Loucy (cell line): ENCODE measurements around the gene RPLP2.

Source experiments
- H2AFZ ChIP-seq: fragments of 200-600 bp; sonication (generic); 2 replicates; pipeline ENCODE4 v1.6.0; 2016; ENCODE audit warnings: antibody characterized with exemption, mild to moderate bottlenecking, low read length, moderate library complexity
- H3F3A ChIP-seq: fragments of 200-600 bp; 2 replicates; pipeline ENCODE4 v1.6.0; 2016; ENCODE audit warnings: antibody characterized with exemption, low read depth, mild to moderate bottlenecking
- H3K27me3 ChIP-seq: fragments of 200-600 bp; sonication (generic); 2 replicates; pipeline ENCODE4 v1.6.1; 2014; ENCODE audit warnings: low read length, mild to moderate bottlenecking; ENCODE audit not compliant: insufficient read depth, poor library complexity, severe bottlenecking
- H3K36me3 ChIP-seq: fragments of 200-600 bp; sonication (generic); 2 replicates; pipeline ENCODE4 v1.6.1; 2016; ENCODE audit warnings: low read length; ENCODE audit not compliant: insufficient read depth
- H3K4me1 ChIP-seq: fragments of 200-600 bp; sonication (generic); 2 replicates; pipeline ENCODE4 v1.5.1; 2014; ENCODE audit warnings: low read length, mild to moderate bottlenecking; ENCODE audit not compliant: insufficient read depth, poor library complexity, severe bottlenecking
- H3K4me2 ChIP-seq: fragments of 200-600 bp; sonication (generic); 2 replicates; pipeline ENCODE4 v1.6.0; 2014; ENCODE audit warnings: antibody characterized with exemption, low read length, low read depth, mild to moderate bottlenecking; ENCODE audit not compliant: poor library complexity, severe bottlenecking
- H3K4me3 ChIP-seq: fragments of 200-600 bp; sonication (generic); 2 replicates; pipeline ENCODE4 v1.5.1; 2014; ENCODE audit warnings: low read length, mild to moderate bottlenecking, mixed read lengths; ENCODE audit not compliant: poor library complexity, severe bottlenecking
- H3K79me2 ChIP-seq: fragments of 200-600 bp; sonication (generic); 2 replicates; pipeline ENCODE4 v1.6.1; 2014; ENCODE audit warnings: low read length; ENCODE audit not compliant: insufficient read depth
- H3K9ac ChIP-seq: fragments of 200-600 bp; sonication (generic); 2 replicates; pipeline ENCODE4 v1.6.0; 2014; ENCODE audit warnings: mild to moderate bottlenecking, low read depth, low read length, moderate library complexity; ENCODE audit not compliant: poor library complexity, severe bottlenecking
- H3K9me2 ChIP-seq: fragments of 200-600 bp; sonication (generic); replicated peaks from 2 replicates; pipeline ENCODE4 v1.6.1; 2016; ENCODE audit warnings: low read depth, low read length, mixed read lengths
- H3K9me3 ChIP-seq: fragments of 200-600 bp; sonication (generic); 2 replicates; pipeline ENCODE4 v1.6.1; 2014; ENCODE audit warnings: mild to moderate bottlenecking, antibody characterized with exemption, low read length, low read depth; ENCODE audit not compliant: insufficient read depth
- H4K20me1 ChIP-seq: fragments of 200-600 bp; sonication (generic); 2 replicates; pipeline ENCODE4 v1.6.0; 2014; ENCODE audit warnings: antibody characterized with exemption, low read length, mild to moderate bottlenecking; ENCODE audit not compliant: insufficient read depth, poor library complexity, severe bottlenecking
- EZH2phosphoT487 ChIP-seq: fragments of 200-600 bp; IDR thresholded peaks from 2 replicates; pipeline ENCODE4 v1.6.1; 2018; ENCODE audit warnings: antibody characterized with exemption, mild to moderate bottlenecking, moderate library complexity, borderline replicate concordance
- TF ChIP-seq, protein P1 (sequence below): fragments of 200-600 bp; sonication (generic); conservative IDR thresholded peaks from 2 replicates; pipeline ENCODE4 v1.5.1; 2014; ENCODE audit warnings: mild to moderate bottlenecking, antibody characterized with exemption, low read length

The RPLP2 gene

DNA sequence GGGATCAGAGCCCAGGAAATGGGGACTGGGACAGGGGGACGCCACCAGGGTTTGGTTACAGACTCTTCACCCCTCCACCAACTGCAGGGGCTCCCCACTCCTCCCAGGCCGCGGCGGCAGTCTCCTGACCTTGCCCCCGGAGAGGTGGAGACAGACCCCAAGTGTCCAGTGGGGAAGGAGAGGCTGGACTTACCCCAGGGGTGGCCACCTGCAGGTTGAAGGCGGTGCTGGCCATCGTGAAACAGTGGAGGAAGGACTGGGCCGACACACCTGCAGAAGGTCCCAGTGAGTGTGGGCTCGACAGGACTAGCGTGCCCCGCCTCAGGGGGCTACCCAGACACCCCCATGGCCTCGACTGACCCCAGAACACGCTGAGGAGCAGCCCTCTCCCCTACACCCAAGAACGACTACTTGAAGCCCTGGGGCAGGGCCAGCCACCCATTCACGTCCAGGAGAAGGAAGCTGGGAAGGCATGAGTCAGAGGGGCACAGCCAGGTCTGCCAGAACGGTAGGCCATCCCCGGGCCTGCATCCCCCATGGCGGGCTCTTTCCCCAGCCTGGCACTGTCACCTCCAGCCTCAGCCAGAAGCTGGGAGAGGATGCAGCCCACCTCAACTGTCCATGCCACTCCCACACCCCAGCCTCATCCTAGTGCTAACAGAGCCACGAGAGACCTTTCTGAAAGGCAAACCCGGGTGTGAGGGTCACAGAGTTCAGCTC, 34.7 kb upstream of the RPLP2 start:
- Histone ChIP-seq H3K4me3 (peak overlapping the region; percentile 89), H3K9ac (peak overlapping the region; percentile 96), H3K79me2 (peaks cover 65% of the 10 kb centered on the region), H2AFZ (no peak overlapping the region), H3K9me2 (no peaks in the 10 kb centered on the region), H3K27me3 (no peaks in the 10 kb centered on the region), H3K9me3 (no peaks in the 10 kb centered on the region), H3F3A (no peaks in the 10 kb centered on the region), H3K4me1 (peaks cover 26% of the 10 kb centered on the region), H3K4me2 (peak overlapping the region; percentile 83), H3K36me3 (peaks cover 13% of the 10 kb centered on the region; the same call in 1 of the 2 replicates), H4K20me1 (peaks cover 46% of the 10 kb centered on the region)
- TF ChIP-seq, protein P1, sequence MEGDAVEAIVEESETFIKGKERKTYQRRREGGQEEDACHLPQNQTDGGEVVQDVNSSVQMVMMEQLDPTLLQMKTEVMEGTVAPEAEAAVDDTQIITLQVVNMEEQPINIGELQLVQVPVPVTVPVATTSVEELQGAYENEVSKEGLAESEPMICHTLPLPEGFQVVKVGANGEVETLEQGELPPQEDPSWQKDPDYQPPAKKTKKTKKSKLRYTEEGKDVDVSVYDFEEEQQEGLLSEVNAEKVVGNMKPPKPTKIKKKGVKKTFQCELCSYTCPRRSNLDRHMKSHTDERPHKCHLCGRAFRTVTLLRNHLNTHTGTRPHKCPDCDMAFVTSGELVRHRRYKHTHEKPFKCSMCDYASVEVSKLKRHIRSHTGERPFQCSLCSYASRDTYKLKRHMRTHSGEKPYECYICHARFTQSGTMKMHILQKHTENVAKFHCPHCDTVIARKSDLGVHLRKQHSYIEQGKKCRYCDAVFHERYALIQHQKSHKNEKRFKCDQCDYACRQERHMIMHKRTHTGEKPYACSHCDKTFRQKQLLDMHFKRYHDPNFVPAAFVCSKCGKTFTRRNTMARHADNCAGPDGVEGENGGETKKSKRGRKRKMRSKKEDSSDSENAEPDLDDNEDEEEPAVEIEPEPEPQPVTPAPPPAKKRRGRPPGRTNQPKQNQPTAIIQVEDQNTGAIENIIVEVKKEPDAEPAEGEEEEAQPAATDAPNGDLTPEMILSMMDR = no peak
- no peak for TF ChIP-seq EZH2phosphoT487

DNA sequence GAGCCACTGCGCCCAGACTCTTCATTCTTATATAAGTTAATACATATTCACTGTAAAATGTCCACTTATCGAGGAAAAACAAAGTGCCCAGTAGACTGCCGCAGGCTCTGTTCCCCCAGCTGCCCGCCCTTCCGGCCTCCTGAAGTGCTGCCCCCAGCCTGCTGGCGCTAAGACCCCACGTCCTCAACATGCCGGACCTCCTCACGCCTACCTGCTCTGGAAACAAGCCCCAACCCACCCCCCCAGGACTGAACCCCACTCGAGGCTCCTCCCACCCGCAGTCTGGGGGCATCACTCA, 33.6 kb upstream of the RPLP2 start:
- peak overlapping the region; percentile 89 for H3K4me3 ChIP-seq
- TF ChIP-seq, protein P1 = no peak
- no peak for TF ChIP-seq EZH2phosphoT487
- H3F3A ChIP-seq = no peaks in the 10 kb centered on the region
- H3K36me3 ChIP-seq = peaks cover under 1% of the 10 kb centered on the region; the same call in 1 of the 2 replicates
- peak overlapping the region; percentile 83 for H3K4me2 ChIP-seq
- peaks cover 65% of the 10 kb centered on the region for H3K79me2 ChIP-seq
- H3K9ac ChIP-seq = peak overlapping the region; percentile 96
- no peaks in the 10 kb centered on the region for H3K27me3 ChIP-seq
- no peak overlapping the region for H2AFZ ChIP-seq
- peaks cover 44% of the 10 kb centered on the region for H4K20me1 ChIP-seq
- H3K9me2 ChIP-seq = no peaks in the 10 kb centered on the region
- no peaks in the 10 kb centered on the region for H3K9me3 ChIP-seq
- peaks cover 26% of the 10 kb centered on the region for H3K4me1 ChIP-seq

DNA sequence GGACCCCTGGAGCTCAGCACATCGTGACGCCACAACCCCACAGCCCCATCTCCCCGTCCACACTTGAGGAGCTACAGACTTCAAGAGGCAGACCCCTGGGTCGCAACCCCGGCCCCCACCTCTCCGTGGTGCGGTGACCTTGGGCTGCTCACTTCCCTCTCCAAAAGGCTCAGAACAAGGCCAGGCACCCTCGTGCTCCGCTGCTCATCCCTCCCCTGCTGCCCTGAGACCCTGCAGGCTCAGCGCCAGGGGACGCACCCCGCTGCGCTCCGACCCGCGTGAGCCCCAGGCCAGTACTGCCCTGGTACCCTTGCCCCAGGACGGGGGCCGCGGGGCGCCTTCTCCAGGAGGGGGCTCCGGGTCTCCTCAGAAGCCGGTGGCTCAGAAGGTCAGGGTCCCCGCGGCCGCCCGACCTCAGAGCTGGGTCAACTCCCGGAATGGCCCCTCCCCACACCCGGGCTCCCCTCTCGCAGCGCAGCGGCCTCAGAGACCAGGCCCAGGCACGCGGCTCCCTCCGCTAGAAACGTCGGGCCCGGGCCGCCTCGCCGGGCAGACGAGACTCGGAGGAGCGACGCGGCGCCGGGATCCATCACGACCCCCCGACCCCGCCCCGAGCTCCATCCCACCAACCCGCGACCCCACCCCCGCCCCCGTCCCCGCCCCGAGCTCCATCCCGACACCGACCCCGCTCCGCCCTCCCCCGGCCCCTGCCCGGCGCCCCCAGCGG, 33.0 kb upstream of the RPLP2 start:
- Histone ChIP-seq H2AFZ (peak overlapping the region; percentile 64), H3K4me2 (peak overlapping the region; percentile 83), H3K4me1 (peaks cover 25% of the 10 kb centered on the region), H3K79me2 (peaks cover 61% of the 10 kb centered on the region), H3K9ac (peak overlapping the region; percentile 96), H3K9me2 (no peaks in the 10 kb centered on the region), H4K20me1 (peaks cover 41% of the 10 kb centered on the region), H3K27me3 (no peaks in the 10 kb centered on the region), H3F3A (no peaks in the 10 kb centered on the region), H3K4me3 (peak overlapping the region; percentile 89), H3K9me3 (no peaks in the 10 kb centered on the region), H3K36me3 (no peaks in the 10 kb centered on the region)
- TF ChIP-seq, protein P1 = peak; percentile 20; the same call in 1 of the 2 replicates
- TF ChIP-seq EZH2phosphoT487 = no peak
